ENCODE data around the gene SLC5A12.

SLC5A12 gene

DNA sequence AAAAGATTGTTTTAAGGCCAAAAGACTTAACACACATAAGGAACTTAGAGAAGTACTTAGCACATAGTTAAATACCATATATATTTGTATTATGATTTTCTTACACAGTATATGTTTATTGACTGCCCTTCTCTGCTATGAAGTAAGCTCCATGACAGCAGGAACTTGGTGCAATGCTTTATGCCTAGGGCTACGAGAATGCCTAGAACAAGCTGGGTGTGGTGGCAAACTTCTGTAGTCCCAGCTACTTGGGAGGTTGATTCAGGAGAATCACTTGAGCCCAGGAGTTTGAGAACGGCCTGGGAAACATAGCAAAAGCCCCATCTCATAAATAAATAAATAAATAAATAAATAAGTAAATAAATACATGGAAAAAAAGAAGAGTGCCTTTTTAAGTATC is 1.9 kb downstream of the SLC5A12 start:
- DNase-seq (ENCODE audit: low read depth): no peak
- no peak for TF ChIP-seq MYC (IDR thresholded peaks at IDR 0.05; ENCODE audit: low read depth, low read length)
- TF ChIP-seq POLR2A (IDR thresholded peaks at IDR 0.05; ENCODE audit: extremely low read depth, insufficient read length): no peak
- TF ChIP-seq, protein P1, sequence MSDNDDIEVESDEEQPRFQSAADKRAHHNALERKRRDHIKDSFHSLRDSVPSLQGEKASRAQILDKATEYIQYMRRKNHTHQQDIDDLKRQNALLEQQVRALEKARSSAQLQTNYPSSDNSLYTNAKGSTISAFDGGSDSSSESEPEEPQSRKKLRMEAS (IDR thresholded peaks at IDR 0.05; ENCODE audit: low read depth, low read length): no peak
- TF ChIP-seq, protein P2, sequence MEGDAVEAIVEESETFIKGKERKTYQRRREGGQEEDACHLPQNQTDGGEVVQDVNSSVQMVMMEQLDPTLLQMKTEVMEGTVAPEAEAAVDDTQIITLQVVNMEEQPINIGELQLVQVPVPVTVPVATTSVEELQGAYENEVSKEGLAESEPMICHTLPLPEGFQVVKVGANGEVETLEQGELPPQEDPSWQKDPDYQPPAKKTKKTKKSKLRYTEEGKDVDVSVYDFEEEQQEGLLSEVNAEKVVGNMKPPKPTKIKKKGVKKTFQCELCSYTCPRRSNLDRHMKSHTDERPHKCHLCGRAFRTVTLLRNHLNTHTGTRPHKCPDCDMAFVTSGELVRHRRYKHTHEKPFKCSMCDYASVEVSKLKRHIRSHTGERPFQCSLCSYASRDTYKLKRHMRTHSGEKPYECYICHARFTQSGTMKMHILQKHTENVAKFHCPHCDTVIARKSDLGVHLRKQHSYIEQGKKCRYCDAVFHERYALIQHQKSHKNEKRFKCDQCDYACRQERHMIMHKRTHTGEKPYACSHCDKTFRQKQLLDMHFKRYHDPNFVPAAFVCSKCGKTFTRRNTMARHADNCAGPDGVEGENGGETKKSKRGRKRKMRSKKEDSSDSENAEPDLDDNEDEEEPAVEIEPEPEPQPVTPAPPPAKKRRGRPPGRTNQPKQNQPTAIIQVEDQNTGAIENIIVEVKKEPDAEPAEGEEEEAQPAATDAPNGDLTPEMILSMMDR (IDR thresholded peaks at IDR 0.05; ENCODE audit: low read depth, low read length): no peak
- no peak overlapping the region for H3K4me3 ChIP-seq (ENCODE audit: low read depth, low read length)

DNA sequence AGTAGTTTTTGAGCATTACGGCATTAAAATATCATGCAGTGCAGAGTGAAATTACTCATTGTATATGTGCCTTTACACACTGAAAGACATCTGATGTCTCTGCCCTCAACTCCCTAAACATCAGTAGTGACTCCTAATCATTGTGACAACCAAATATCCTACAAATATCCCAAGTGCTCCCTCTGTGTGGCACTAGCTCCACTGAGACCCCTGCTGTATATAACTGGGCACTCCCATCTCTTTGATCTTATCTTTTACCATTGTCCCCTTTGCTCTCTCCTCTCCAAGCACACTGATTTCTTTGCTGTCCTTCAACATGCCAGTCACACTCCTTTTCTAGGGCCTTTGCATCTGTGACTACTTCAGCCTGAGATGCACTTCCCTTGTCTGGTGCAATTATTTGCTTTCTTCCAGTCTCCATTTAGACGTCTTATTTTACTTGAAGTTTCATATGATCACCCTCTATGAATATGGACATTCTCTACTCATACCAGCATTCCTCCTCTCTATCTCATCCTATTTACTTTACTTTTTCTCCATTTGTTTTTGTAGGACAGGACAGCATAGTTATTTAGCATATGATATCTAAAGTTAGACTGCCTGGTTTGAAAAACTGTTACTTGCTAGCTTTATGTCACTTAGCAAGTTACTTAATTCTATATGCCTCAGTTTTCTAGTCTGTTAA is 2.4 kb downstream of the SLC5A12 start:
- TF ChIP-seq MYC (IDR thresholded peaks at IDR 0.05; ENCODE audit: low read depth, low read length) (no peak), POLR2A (IDR thresholded peaks at IDR 0.05; ENCODE audit: extremely low read depth, insufficient read length) (no peak)
- TF ChIP-seq, protein P2 (IDR thresholded peaks at IDR 0.05; ENCODE audit: low read depth, low read length): no peak
- TF ChIP-seq, protein P1 (IDR thresholded peaks at IDR 0.05; ENCODE audit: low read depth, low read length): no peak
- no peak overlapping the region for H3K4me3 ChIP-seq (ENCODE audit: low read depth, low read length)
- DNase-seq (ENCODE audit: low read depth): no peak

DNA sequence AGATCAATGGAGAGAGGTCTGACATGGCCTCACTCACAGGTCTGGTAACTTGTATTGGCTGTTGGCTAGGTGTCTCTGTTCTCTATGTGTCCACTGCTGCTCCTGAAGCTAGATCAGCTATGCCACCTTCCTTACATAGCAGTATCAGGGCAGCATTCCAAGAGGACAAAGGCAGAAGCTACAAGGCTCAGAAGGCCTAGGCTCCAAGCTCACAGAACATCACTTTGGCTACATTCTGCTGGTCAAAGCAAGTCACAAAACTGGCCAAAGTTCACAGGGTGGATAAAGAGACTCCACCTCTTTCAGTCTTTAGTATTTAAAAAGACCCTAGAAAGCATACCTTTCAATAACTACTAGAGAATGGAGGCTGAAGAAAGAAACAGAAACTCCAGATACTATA is 4.1 kb downstream of the SLC5A12 start:
- TF ChIP-seq, protein P1 (IDR thresholded peaks at IDR 0.05; ENCODE audit: low read depth, low read length): no peak
- TF ChIP-seq MYC (IDR thresholded peaks at IDR 0.05; ENCODE audit: low read depth, low read length): no peak
- TF ChIP-seq, protein P2 (IDR thresholded peaks at IDR 0.05; ENCODE audit: low read depth, low read length): no peak
- TF ChIP-seq POLR2A (IDR thresholded peaks at IDR 0.05; ENCODE audit: extremely low read depth, insufficient read length): no peak
- DNase-seq (ENCODE audit: low read depth): no peak
- no peak overlapping the region for H3K4me3 ChIP-seq (ENCODE audit: low read depth, low read length)

DNA sequence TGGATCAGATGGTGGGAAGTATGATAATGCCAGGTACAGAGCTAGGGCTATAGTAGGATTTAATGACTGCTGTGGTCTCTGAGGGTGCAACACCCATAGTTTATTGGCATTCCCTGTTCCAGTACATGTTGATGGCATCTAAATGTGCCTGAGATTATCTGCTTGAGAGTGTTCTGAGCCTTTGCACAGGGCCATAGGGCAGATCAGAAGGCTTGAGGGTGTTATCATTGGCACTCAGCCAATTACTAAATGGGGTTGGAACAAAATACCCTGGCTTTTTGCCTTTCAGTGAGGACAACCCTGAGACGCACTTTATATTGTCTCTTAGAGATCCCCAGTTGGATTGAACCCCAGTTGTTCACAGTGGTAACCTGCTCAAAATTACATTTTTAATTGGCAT is 6.7 kb downstream of the SLC5A12 start:
- no peak for DNase-seq (ENCODE audit: low read depth)
- H3K4me3 ChIP-seq (ENCODE audit: low read depth, low read length): no peak overlapping the region
- TF ChIP-seq POLR2A (IDR thresholded peaks at IDR 0.05; ENCODE audit: extremely low read depth, insufficient read length) (no peak), MYC (IDR thresholded peaks at IDR 0.05; ENCODE audit: low read depth, low read length) (no peak)
- TF ChIP-seq, protein P2 (IDR thresholded peaks at IDR 0.05; ENCODE audit: low read depth, low read length): no peak
- TF ChIP-seq, protein P1 (IDR thresholded peaks at IDR 0.05; ENCODE audit: low read depth, low read length): no peak

DNA sequence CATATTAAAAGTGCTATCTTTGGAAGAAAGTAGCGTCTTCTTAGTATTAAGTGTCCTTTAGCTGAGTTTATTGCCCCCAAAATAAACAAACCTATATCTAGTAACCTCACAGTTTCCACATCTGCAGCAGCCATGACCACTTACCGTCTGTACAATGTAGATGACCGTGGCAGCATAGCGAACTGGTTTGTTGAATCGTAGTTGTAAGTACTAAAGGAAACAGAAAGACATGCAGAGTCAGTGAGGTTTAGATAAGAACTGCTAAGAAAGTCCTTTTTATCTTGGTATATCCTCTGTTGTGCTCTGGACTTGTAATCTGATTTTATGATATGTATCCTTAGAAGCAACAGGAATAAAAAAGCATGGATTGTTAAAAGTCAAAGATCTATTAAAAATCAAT is 9.4 kb downstream of the SLC5A12 start:
- TF ChIP-seq MYC (IDR thresholded peaks at IDR 0.05; ENCODE audit: low read depth, low read length) (no peak), POLR2A (IDR thresholded peaks at IDR 0.05; ENCODE audit: extremely low read depth, insufficient read length) (no peak)
- TF ChIP-seq, protein P2 (IDR thresholded peaks at IDR 0.05; ENCODE audit: low read depth, low read length): no peak
- TF ChIP-seq, protein P1 (IDR thresholded peaks at IDR 0.05; ENCODE audit: low read depth, low read length): no peak
- H3K4me3 ChIP-seq (ENCODE audit: low read depth, low read length): no peak overlapping the region
- no peak for DNase-seq (ENCODE audit: low read depth)

Data from NB4 (cell line).